ENCODE data around the gene RBM26.

The RBM26 gene

DNA sequence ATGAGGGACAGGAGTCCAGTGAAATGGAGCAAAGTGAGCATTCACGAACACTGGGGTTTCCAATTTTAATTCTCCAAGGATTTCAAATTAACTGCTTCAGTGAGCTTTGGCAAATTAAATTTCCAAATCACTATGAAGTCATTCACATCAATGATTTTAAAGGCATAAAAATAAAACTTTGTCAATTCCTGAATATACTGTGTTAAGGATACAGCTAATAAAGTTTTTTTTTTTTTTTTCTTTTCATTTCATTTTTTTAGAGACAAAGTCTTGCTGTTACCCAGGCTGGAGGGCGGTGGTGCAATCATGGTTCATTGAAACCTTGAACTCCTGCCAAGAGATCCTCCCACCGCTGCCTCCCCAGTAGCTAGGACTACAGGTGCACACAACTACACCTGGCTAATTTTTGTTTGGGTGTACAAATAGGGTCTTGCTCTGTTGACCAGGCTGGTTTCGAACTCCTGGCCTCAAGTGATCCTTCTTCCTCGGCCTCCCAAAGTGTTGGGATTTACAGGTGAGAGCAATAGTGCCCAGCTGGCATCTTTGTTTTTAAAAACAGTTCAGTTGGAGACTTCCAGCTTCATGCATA, 21.9 kb downstream of the RBM26 start:
- H3K4me3 ChIP-seq (replicated peaks; ENCODE audit: low read depth, low read length) = no peak overlapping the region
- DNase-seq (ENCODE audit: extremely low read depth, low read depth) = no peak
- no peak for TF ChIP-seq CTCF (IDR thresholded peaks at IDR 0.05; ENCODE audit: low read depth, low read length, missing control alignments)

DNA sequence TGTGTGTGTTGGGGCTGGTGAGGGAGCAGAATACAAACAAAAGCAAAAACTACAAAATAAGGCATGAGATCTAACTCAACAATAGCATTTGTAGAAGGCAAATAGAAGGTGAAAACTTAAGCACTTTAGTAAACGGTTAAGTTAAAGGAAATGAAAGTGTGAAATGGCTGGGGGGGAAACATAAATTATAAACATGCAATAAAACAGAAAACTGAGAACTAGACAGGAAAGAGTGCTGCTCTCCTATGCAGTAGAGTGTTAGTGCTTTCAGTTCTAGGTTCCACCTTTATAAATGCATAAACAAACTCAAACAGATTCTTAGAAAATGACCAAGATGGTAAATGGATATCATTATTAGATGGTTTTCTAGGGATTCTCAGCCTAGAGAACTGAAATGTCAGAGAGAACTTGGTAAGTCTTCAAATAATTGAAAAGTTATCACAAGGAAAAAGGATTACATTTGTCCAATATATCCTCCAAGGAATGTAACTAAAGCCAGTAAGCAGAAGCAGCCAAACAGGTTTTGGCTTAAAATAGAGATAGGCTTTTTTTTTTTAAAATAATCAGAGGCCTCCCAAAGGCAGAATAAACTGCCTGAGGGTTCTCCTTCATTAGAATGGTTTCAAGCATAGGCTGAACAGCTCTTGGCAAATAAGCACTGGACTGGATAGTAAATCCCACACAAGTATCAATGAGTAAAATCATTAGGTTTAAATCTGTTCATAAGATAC, 23.3 kb downstream of the RBM26 start:
- TF ChIP-seq CTCF (IDR thresholded peaks at IDR 0.05; ENCODE audit: low read depth, low read length, missing control alignments) = no peak
- no peak for DNase-seq (ENCODE audit: extremely low read depth, low read depth)
- no peak overlapping the region for H3K4me3 ChIP-seq (replicated peaks; ENCODE audit: low read depth, low read length)

- no peak for TF ChIP-seq CTCF (IDR thresholded peaks at IDR 0.05; ENCODE audit: low read depth, low read length, missing control alignments)
- DNase-seq (ENCODE audit: extremely low read depth, low read depth) = no peak
- no peak overlapping the region for H3K4me3 ChIP-seq (replicated peaks; ENCODE audit: low read depth, low read length)
Measured at GRCh38 chr13:79380997-79381396, 25.1 kb downstream of the RBM26 start.

GRCh38 chr13:79379274-79379673, 26.8 kb downstream of the RBM26 start:
- TF ChIP-seq CTCF (IDR thresholded peaks at IDR 0.05; ENCODE audit: low read depth, low read length, missing control alignments) = no peak
- H3K4me3 ChIP-seq (replicated peaks; ENCODE audit: low read depth, low read length) = no peak overlapping the region
- DNase-seq (ENCODE audit: extremely low read depth, low read depth) = no peak

- no peak for TF ChIP-seq CTCF (IDR thresholded peaks at IDR 0.05; ENCODE audit: low read depth, low read length, missing control alignments)
- no peak for DNase-seq (ENCODE audit: extremely low read depth, low read depth)
Measured at GRCh38 chr13:79376843-79377242, 29.2 kb downstream of the RBM26 start.

DNA sequence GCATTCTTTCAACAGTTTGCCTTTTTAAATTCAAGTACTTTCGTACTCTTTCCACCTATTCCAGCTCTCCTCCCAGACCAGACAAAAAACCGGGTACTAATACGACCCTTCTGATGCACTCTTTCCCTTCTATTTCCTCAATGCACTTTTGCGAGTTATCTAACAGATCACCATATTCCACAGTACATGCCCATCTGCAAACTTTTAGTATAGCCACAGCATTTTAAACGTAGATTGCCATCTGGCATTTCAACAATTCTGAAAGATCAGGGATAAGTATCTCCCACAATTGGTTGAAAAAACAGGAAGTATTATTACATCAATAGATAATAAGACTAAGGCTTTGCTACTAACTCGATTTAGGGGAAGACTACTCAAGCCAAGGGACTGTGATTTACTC, 31.5 kb downstream of the RBM26 start:
- H3K4me3 ChIP-seq (replicated peaks; ENCODE audit: low read depth, low read length) = no peak overlapping the region
- no peak for DNase-seq (ENCODE audit: extremely low read depth, low read depth)
- TF ChIP-seq CTCF (IDR thresholded peaks at IDR 0.05; ENCODE audit: low read depth, low read length, missing control alignments) = no peak

More at GRCh38 chr13:79376843-79377242, 29.2 kb downstream of the RBM26 start:
- no peak overlapping the region for H3K4me3 ChIP-seq (replicated peaks; ENCODE audit: low read depth, low read length)

Measured in HFF-Myc (cell line).